ENCODE data around the gene DOCK3. TPM values are rescaled to one million over a fixed set of nuclear protein-coding genes. Genes with fewer than 3 reads are reported as not detected.

The DOCK3 gene
- total and polyA plus RNA-seq, 2 of the 4 experiments (the other 2 are of a cell fraction) = under 0.01 to 0.12 TPM

DNA sequence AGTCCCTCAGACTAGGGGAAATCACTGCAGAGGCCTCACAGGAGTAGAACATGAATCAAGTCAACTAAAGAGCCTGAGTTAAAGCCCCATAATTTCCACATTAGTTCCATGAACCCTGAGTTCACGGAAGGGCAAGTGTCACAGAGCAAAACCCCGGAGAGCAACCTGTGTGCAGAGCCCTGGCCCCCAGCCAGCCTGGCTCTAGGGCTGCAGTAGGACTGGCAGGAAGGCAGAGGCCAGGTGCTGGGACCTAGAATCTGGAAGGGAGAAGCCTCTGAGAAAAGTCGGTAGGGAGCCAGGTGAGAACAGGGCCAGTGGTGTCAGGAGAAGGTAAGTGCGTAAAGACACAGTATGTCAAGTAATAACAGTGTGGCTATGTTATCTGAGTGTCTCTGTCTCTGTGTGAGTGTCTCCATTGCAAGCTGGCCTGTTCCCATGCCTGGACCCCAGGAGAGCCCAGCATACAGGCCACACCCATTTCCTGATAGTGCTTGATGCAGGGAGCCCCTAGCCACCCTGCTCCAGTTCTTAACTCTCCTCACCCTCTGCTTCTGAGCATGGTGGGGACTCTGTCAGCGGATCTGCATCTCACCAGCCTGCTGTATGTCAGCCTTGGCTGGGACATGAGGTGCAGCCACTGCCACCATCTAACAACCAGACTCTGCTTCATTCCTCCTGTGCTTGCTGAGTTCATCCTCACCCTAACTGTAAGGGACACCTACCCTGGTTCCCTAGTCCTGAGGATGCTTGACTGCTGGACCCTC is 699.1 kb downstream of the DOCK3 start:
- dilution Hi-C loops (cut with HindIII; ENCODE audit: low sequenced_read_pairs, unreplicated experiment) = loop anchor here (25.0 kb wide), 1 partner anchor 262 kb away; no protein-coding TSS in a partner anchor
- CTCF ChIA-PET = no interaction called here
- intact Hi-C loops (cut with micrococcal nuclease) = loop anchor here (2.0 kb wide), 2 partner anchors 63 to 403 kb away; no protein-coding TSS in a partner anchor

More for the DNA sequence above, 699.1 kb downstream of the DOCK3 start:
- Histone ChIP-seq H2AK5ac (ENCODE audit: low read depth, low read length) (no peak overlapping the region), H2BK20ac (ENCODE audit: low read depth, low read length) (no peak overlapping the region), H3K9me1 (ENCODE audit: insufficient read depth, low read length) (no peaks in the 10 kb centered on the region), H3K4me3 (ENCODE audit: insufficient read depth, low read depth, low read length) (no peak overlapping the region), H2AK9ac (replicated peaks; ENCODE audit: low read depth, low read length, poor library complexity) (no peak overlapping the region), H2BK5ac (ENCODE audit: low read depth, low read length, poor library complexity, severe bottlenecking) (no peak overlapping the region), H3K4me2 (ENCODE audit: low read depth, low read length) (no peak overlapping the region), H3K79me1 (ENCODE audit: low read depth in 1 of 2, low read length in 2 of 2) (no peaks in the 10 kb centered on the region), H4K8ac (ENCODE audit: low read depth in 2 of 2, low read length in 2 of 2) (no peak overlapping the region), H3K9ac (ENCODE audit: low read depth, low read length) (no peak overlapping the region), H4K5ac (ENCODE audit: low read depth, low read length) (no peak overlapping the region), H4K91ac (ENCODE audit: insufficient read depth, low read depth, low read length) (no peak overlapping the region), H3K27ac (ENCODE audit: insufficient read depth, low read length) (no peak overlapping the region), H3K36me3 (ENCODE audit: control insufficient read depth, insufficient read depth, low read length) (no peaks in the 10 kb centered on the region), H2BK120ac (ENCODE audit: low read depth, low read length) (no peak overlapping the region), H2AFZ (replicated peaks; ENCODE audit: low read length, poor library complexity) (no peak overlapping the region), H3K9me3 (ENCODE audit: control insufficient read depth, insufficient read depth, low read length) (no peaks in the 10 kb centered on the region), H3K56ac (ENCODE audit: extremely low read depth, insufficient read depth, low read length) (no peak overlapping the region), H4K20me1 (ENCODE audit: insufficient read depth, low read length) (no peaks in the 10 kb centered on the region), H3K4ac (ENCODE audit: low read depth, low read length) (no peak overlapping the region), H2BK15ac (ENCODE audit: low read depth, low read length) (no peak overlapping the region), H3K23ac (ENCODE audit: low read depth, low read length) (no peak overlapping the region), H3K18ac (ENCODE audit: low read depth, low read length) (no peak overlapping the region), H3K14ac (replicated peaks; ENCODE audit: low read depth, low read length) (no peak overlapping the region), H3K27me3 (ENCODE audit: control insufficient read depth, insufficient read depth, low read length) (peaks cover 12% of the 10 kb centered on the region), H3K4me1 (ENCODE audit: control insufficient read depth, insufficient read depth, low read length) (no peaks in the 10 kb centered on the region)
- no CpG with 5 or more reads among the region's 5 CpGs for WGBS, 2 experiments (ENCODE audit: extremely low coverage in 2 of 2, insufficient read length in 1 of 2)
- in situ Hi-C loops (cut with MboI; ENCODE audit: low sequenced_read_pairs) = loop anchor here (5.0 to 10.0 kb wide), 4 partner anchors 277 to 802 kb away; partner anchors contain the start of gene MAPKAPK3
- DNase-seq (no peak), ATAC-seq (ENCODE audit: low read depth) (no peak)
- BruUV-seq (replicated peaks) = no TSS peak
- no peak for TF ChIP-seq MAZ (IDR thresholded peaks at IDR 0.05; ENCODE audit: borderline replicate concordance, low read depth, low read length)
- no peak for TF ChIP-seq POLR2A (IDR thresholded peaks at IDR 0.05; ENCODE audit: low read depth, low read length)
- TF ChIP-seq, protein P1, sequence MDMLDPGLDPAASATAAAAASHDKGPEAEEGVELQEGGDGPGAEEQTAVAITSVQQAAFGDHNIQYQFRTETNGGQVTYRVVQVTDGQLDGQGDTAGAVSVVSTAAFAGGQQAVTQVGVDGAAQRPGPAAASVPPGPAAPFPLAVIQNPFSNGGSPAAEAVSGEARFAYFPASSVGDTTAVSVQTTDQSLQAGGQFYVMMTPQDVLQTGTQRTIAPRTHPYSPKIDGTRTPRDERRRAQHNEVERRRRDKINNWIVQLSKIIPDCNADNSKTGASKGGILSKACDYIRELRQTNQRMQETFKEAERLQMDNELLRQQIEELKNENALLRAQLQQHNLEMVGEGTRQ (IDR thresholded peaks at IDR 0.05; ENCODE audit: low read depth, low read length) = no peak
- TF ChIP-seq NFE2L2 (IDR thresholded peaks at IDR 0.05; ENCODE audit: low read depth, low read length) = no peak
- TF ChIP-seq, protein P2, sequence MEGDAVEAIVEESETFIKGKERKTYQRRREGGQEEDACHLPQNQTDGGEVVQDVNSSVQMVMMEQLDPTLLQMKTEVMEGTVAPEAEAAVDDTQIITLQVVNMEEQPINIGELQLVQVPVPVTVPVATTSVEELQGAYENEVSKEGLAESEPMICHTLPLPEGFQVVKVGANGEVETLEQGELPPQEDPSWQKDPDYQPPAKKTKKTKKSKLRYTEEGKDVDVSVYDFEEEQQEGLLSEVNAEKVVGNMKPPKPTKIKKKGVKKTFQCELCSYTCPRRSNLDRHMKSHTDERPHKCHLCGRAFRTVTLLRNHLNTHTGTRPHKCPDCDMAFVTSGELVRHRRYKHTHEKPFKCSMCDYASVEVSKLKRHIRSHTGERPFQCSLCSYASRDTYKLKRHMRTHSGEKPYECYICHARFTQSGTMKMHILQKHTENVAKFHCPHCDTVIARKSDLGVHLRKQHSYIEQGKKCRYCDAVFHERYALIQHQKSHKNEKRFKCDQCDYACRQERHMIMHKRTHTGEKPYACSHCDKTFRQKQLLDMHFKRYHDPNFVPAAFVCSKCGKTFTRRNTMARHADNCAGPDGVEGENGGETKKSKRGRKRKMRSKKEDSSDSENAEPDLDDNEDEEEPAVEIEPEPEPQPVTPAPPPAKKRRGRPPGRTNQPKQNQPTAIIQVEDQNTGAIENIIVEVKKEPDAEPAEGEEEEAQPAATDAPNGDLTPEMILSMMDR (conservative IDR thresholded peaks at IDR 0.05; ENCODE audit: low read depth, low read length) = no peak
- TF ChIP-seq CEBPB (IDR thresholded peaks at IDR 0.05; ENCODE audit: low read depth, low read length) = no peak
- no peak for TF ChIP-seq RAD21 (IDR thresholded peaks at IDR 0.05; ENCODE audit: low read length)
- no peak for TF ChIP-seq SMC3 (IDR thresholded peaks at IDR 0.05; ENCODE audit: low read depth, low read length)
- TF ChIP-seq, protein P3, sequence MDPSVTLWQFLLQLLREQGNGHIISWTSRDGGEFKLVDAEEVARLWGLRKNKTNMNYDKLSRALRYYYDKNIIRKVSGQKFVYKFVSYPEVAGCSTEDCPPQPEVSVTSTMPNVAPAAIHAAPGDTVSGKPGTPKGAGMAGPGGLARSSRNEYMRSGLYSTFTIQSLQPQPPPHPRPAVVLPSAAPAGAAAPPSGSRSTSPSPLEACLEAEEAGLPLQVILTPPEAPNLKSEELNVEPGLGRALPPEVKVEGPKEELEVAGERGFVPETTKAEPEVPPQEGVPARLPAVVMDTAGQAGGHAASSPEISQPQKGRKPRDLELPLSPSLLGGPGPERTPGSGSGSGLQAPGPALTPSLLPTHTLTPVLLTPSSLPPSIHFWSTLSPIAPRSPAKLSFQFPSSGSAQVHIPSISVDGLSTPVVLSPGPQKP (IDR thresholded peaks at IDR 0.05; ENCODE audit: borderline replicate concordance, low read depth, low read length) = no peak
- TF ChIP-seq RCOR1 (IDR thresholded peaks at IDR 0.05; ENCODE audit: insufficient replicate concordance, low read length) = no peak
- TF ChIP-seq MAFK (IDR thresholded peaks at IDR 0.05; ENCODE audit: low read depth, low read length) = no peak
- TF ChIP-seq MXI1 (IDR thresholded peaks at IDR 0.05; ENCODE audit: borderline replicate concordance, low read depth, low read length) = no peak
- no peak for TF ChIP-seq BHLHE40 (IDR thresholded peaks at IDR 0.05; ENCODE audit: low read depth, low read length)
- no peak for TF ChIP-seq RFX5 (IDR thresholded peaks at IDR 0.05; ENCODE audit: low read depth, low read length)
- POLR2A ChIA-PET (ENCODE audit: unreplicated experiment) = no interaction called here

Data from IMR-90 (cell line).